ENCODE results near the gene SYT11.

Gene SYT11

GRCh38 chr1:155847823-155848529 is 11.4 kb upstream of the SYT11 start:
- TF ChIP-seq ZNF274 (IDR thresholded peaks at IDR 0.05; ENCODE audit: low read length) (no peak), ZNF274 (tag by site-specific recombination; IDR thresholded peaks at IDR 0.05; ENCODE audit: borderline replicate concordance) (no peak), ZNF18 (tag by site-specific recombination; IDR thresholded peaks at IDR 0.05) (no peak), ZEB2 (tag by site-specific recombination; IDR thresholded peaks at IDR 0.05) (no peak), ZNF571 (tag by site-specific recombination; IDR thresholded peaks at IDR 0.05) (no peak), ZNF664 (tag by site-specific recombination; IDR thresholded peaks at IDR 0.05) (no peak), ZBTB8A (tag by site-specific recombination; IDR thresholded peaks at IDR 0.05) (no peak), ZNF626 (tag by site-specific recombination; IDR thresholded peaks at IDR 0.05) (no peak), ZNF214 (tag by site-specific recombination; IDR thresholded peaks at IDR 0.05; ENCODE audit: borderline replicate concordance) (no peak), ZNF19 (tag by site-specific recombination; IDR thresholded peaks at IDR 0.05; ENCODE audit: low read depth) (no peak)
- no peaks in the 10 kb centered on the region for H3K9me3 ChIP-seq (ENCODE audit: control insufficient read depth, insufficient read depth, low read depth, low read length)
- H3K4me3 ChIP-seq (ENCODE audit: low read depth, low read length) = no peak overlapping the region
- POLR2A ChIA-PET = no interaction called here
- H3K4me1 ChIP-seq (ENCODE audit: control insufficient read depth, insufficient read depth, low read length) = no peaks in the 10 kb centered on the region
- CTCF ChIA-PET = interaction anchor here (0.6 kb wide), 2 partner anchors 24 to 30 kb away, joined by 3 to 6 read pairs; no protein-coding TSS in a partner anchor
- H3K36me3 ChIP-seq (ENCODE audit: control insufficient read depth in 2 of 2, insufficient read depth in 1 of 2, low read length in 2 of 2) = peaks cover 28 to 70% of the 10 kb centered on the region in 2 experiments
- no peak overlapping the region for H3K27ac ChIP-seq (ENCODE audit: extremely low read depth, low read depth, low read length)

- H3K4me1 ChIP-seq (ENCODE audit: control insufficient read depth, insufficient read depth, low read length) = no peaks in the 10 kb centered on the region
- H3K27ac ChIP-seq (ENCODE audit: extremely low read depth, low read depth, low read length) = no peak overlapping the region
- H3K4me3 ChIP-seq (ENCODE audit: low read depth, low read length) = no peak overlapping the region
- CTCF ChIA-PET = no interaction called here
- POLR2A ChIA-PET = no interaction called here
- H3K36me3 ChIP-seq (ENCODE audit: control insufficient read depth in 2 of 2, insufficient read depth in 1 of 2, low read length in 2 of 2) = peaks cover 39 to 70% of the 10 kb centered on the region in 2 experiments
- H3K9me3 ChIP-seq (ENCODE audit: control insufficient read depth, insufficient read depth, low read depth, low read length) = no peaks in the 10 kb centered on the region
- no peak for TF ChIP-seq ZNF747 (tag by site-specific recombination; IDR thresholded peaks at IDR 0.05)
- TF ChIP-seq KLF10 (tag by site-specific recombination; IDR thresholded peaks at IDR 0.05) = no peak
- TF ChIP-seq PRDM10 (tag by site-specific recombination; IDR thresholded peaks at IDR 0.05) = no peak
- no peak for TF ChIP-seq ZNF10 (tag by site-specific recombination; IDR thresholded peaks at IDR 0.05)
- no peak for TF ChIP-seq ZNF433 (tag by site-specific recombination; IDR thresholded peaks at IDR 0.05; ENCODE audit: low read depth)
- TF ChIP-seq ZNF239 (tag by site-specific recombination; IDR thresholded peaks at IDR 0.05) = no peak
- no peak for TF ChIP-seq ZNF155 (tag by site-specific recombination; IDR thresholded peaks at IDR 0.05)
- no peak for TF ChIP-seq ZNF362 (tag by site-specific recombination; IDR thresholded peaks at IDR 0.05)
- TF ChIP-seq ZNF2 (tag by site-specific recombination; IDR thresholded peaks at IDR 0.05) = no peak
- TF ChIP-seq ZNF324 (tag by site-specific recombination; IDR thresholded peaks at IDR 0.05) = no peak
- TF ChIP-seq PRDM2 (tag by site-specific recombination; IDR thresholded peaks at IDR 0.05; ENCODE audit: borderline replicate concordance) = no peak
- TF ChIP-seq PRDM1 (tag by site-specific recombination; IDR thresholded peaks at IDR 0.05) = no peak
- no peak for TF ChIP-seq ZNF561 (tag by site-specific recombination; IDR thresholded peaks at IDR 0.05; ENCODE audit: borderline replicate concordance)
Measured at GRCh38 chr1:155850345-155850744, 9.0 kb upstream of the SYT11 start.

Measured in HEK293 (cell line).